Panc1 (cell line): ENCODE results near the gene KCNAB1. TPM values are rescaled to one million over a fixed set of nuclear protein-coding genes. Genes with fewer than 3 reads are reported as not detected.

Source experiments
- ATAC-seq: fragments of 200-7000 bp; cut with Tn5 transposase; 2 replicates; pipeline ENCODE4 v1.9.1; 2020; ENCODE audit warnings: mild to moderate bottlenecking, moderate library complexity
- BruUV-seq: library from RNA; stranded (reverse); fragments of 400-500 nt; replicated peaks from 2 replicates; lab custom pipeline; 2021; lab: Mats Ljungman, UMichigan
- CTCF ChIA-PET: fragments of 300-600 bp; sonication (Branson Sonifier 250); formaldehyde crosslinking; loops from one replicate; lab custom pipeline; 2022; ENCODE audit warnings: antibody characterized with exemption; lab: Charles Lee
- POLR2A ChIA-PET: fragments of 300-600 bp; sonication (Branson Sonifier 250); formaldehyde crosslinking; loops from one replicate; lab custom pipeline; 2022; ENCODE audit warnings: antibody characterized with exemption; lab: Charles Lee
- DNase-seq: peaks from one replicate; pipeline ENCODE4 v3.0.0-alpha.2; 2010; ENCODE audit warnings: low read depth, low spot score
- H3K27ac ChIP-seq: 2 replicates; pipeline ENCODE4 v1.5.1; 2011; ENCODE audit warnings: mild to moderate bottlenecking, low read length, inconsistent platforms
- H3K27me3 ChIP-seq: fragments of 200-500 bp; sonication (Bioruptor generic); 2 replicates; pipeline ENCODE4 v1.6.0; 2014; ENCODE audit warnings: low read length, inconsistent platforms; ENCODE audit not compliant: control insufficient read depth, insufficient read depth
- H3K36me3 ChIP-seq: fragments of 200-500 bp; sonication (Bioruptor generic); 2 replicates; pipeline ENCODE4 v1.5.1; 2014; ENCODE audit warnings: inconsistent platforms, mild to moderate bottlenecking, low read length, moderate library complexity; ENCODE audit not compliant: control insufficient read depth, insufficient read depth
- H3K4me1 ChIP-seq: 2 replicates; pipeline ENCODE4 v1.5.1; 2011; ENCODE audit warnings: inconsistent platforms, mild to moderate bottlenecking, low read length, moderate library complexity; ENCODE audit not compliant: control insufficient read depth, insufficient read depth
- H3K4me3 ChIP-seq, 2 experiments: 2 replicates each; pipeline ENCODE4 v1.5.1; 2011 to 2012; ENCODE audit warnings: low read depth in 2 of 2, low read length in 2 of 2, mild to moderate bottlenecking in 2 of 2, inconsistent platforms in 1 of 2, moderate library complexity in 1 of 2
- H3K9me3 ChIP-seq: fragments of 200-500 bp; sonication (Bioruptor generic); 2 replicates; pipeline ENCODE4 v1.5.1; 2014; ENCODE audit warnings: low read depth, mild to moderate bottlenecking, inconsistent platforms, low read length, moderate library complexity; ENCODE audit not compliant: control insufficient read depth, insufficient read depth
- POLR2AphosphoS5 ChIP-seq: IDR thresholded peaks from 2 replicates; pipeline ENCODE4 v1.6.1; 2012; ENCODE audit warnings: mild to moderate bottlenecking, low read depth, low read length, moderate library complexity
- SIN3A ChIP-seq: IDR thresholded peaks from 2 replicates; pipeline ENCODE4 v1.6.1; 2012; ENCODE audit warnings: low read depth, mild to moderate bottlenecking, low read length, moderate library complexity, borderline replicate concordance; ENCODE audit not compliant: insufficient read depth
- TCF7L2 ChIP-seq: IDR thresholded peaks from 2 replicates; pipeline ENCODE4 v1.6.1; 2011; ENCODE audit warnings: mild to moderate bottlenecking, low read depth, low read length, inconsistent platforms
- in situ Hi-C: cut with HindIII; loops from 2 replicates; pipeline ENCODE4 v1.10.0; 2016; ENCODE audit warnings: low sequenced_read_pairs, low pct_unique_long_range_greater_than_20kb
- intact Hi-C: fragments of 100-400 bp; cut with micrococcal nuclease; formaldehyde crosslinking; loops from one replicate; pipeline ENCODE4 v1.10.0; 2022; ENCODE audit not compliant: unreplicated experiment
- total RNA-seq: library from RNA; stranded (reverse); gene quantifications from one replicate; pipeline ENCODE4 v1.2.1, GENCODE V29; 2021; ENCODE audit not compliant: unreplicated experiment
- TF ChIP-seq, protein P1 (sequence below), 2 experiments: IDR thresholded peaks; 2 replicates each; pipeline ENCODE4 v1.6.1; 2011 to 2012; ENCODE audit warnings: low read depth in 2 of 2, control low read depth in 1 of 2, low read length in 1 of 2, mild to moderate bottlenecking in 1 of 2, moderate library complexity in 1 of 2; ENCODE audit not compliant: insufficient read depth in 1 of 2
- TF ChIP-seq, protein P2 (sequence below): fragments of 450-650 bp; IDR thresholded peaks from 2 replicates; pipeline ENCODE4 v1.5.1; 2017; ENCODE audit warnings: mild to moderate bottlenecking

Gene KCNAB1
- total RNA-seq, 1 experiment from 2014 or later, result not detected

DNA sequence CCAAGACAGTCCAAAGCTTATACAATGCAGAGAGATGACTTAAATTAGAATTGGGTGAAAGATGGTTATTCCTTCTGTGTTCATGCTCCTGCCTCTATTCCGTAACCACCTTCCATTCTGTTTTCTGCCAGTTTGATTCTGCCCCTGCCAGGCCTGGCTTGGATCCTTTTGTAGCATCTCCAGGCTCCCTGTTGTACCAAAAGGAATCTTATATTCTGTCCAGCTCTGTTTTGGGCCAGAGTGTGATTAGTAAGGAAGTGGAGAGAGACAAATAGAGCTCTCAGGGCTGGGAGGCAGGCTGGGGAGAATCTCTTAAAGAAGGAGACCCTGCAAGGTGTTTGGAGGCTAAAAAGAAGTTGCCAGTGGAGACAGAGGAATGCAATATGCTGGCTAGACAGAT is 63.8 kb downstream of the KCNAB1 start:
- ChIA-PET CTCF (no interaction called here), POLR2A (no interaction called here)
- TF ChIP-seq SIN3A (no peak), TCF7L2 (no peak), POLR2AphosphoS5 (no peak)
- TF ChIP-seq, protein P1, sequence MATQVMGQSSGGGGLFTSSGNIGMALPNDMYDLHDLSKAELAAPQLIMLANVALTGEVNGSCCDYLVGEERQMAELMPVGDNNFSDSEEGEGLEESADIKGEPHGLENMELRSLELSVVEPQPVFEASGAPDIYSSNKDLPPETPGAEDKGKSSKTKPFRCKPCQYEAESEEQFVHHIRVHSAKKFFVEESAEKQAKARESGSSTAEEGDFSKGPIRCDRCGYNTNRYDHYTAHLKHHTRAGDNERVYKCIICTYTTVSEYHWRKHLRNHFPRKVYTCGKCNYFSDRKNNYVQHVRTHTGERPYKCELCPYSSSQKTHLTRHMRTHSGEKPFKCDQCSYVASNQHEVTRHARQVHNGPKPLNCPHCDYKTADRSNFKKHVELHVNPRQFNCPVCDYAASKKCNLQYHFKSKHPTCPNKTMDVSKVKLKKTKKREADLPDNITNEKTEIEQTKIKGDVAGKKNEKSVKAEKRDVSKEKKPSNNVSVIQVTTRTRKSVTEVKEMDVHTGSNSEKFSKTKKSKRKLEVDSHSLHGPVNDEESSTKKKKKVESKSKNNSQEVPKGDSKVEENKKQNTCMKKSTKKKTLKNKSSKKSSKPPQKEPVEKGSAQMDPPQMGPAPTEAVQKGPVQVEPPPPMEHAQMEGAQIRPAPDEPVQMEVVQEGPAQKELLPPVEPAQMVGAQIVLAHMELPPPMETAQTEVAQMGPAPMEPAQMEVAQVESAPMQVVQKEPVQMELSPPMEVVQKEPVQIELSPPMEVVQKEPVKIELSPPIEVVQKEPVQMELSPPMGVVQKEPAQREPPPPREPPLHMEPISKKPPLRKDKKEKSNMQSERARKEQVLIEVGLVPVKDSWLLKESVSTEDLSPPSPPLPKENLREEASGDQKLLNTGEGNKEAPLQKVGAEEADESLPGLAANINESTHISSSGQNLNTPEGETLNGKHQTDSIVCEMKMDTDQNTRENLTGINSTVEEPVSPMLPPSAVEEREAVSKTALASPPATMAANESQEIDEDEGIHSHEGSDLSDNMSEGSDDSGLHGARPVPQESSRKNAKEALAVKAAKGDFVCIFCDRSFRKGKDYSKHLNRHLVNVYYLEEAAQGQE (IDR thresholded peaks at IDR 0.05; ENCODE audit: insufficient read depth in 1 of 2, low read depth in 2 of 2, low read length in 1 of 2), result no peak
- TF ChIP-seq, protein P2, sequence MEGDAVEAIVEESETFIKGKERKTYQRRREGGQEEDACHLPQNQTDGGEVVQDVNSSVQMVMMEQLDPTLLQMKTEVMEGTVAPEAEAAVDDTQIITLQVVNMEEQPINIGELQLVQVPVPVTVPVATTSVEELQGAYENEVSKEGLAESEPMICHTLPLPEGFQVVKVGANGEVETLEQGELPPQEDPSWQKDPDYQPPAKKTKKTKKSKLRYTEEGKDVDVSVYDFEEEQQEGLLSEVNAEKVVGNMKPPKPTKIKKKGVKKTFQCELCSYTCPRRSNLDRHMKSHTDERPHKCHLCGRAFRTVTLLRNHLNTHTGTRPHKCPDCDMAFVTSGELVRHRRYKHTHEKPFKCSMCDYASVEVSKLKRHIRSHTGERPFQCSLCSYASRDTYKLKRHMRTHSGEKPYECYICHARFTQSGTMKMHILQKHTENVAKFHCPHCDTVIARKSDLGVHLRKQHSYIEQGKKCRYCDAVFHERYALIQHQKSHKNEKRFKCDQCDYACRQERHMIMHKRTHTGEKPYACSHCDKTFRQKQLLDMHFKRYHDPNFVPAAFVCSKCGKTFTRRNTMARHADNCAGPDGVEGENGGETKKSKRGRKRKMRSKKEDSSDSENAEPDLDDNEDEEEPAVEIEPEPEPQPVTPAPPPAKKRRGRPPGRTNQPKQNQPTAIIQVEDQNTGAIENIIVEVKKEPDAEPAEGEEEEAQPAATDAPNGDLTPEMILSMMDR, result no peak
- Histone ChIP-seq H3K4me1 (no peaks in the 10 kb centered on the region), H3K9me3 (no peaks in the 10 kb centered on the region), H3K27ac (no peak overlapping the region), H3K27me3 (no peaks in the 10 kb centered on the region), H3K4me3 (no peak overlapping the region), H3K36me3 (no peaks in the 10 kb centered on the region)
- ATAC-seq (no peak), DNase-seq (no peak)
- no TSS peak for BruUV-seq
- in situ Hi-C loops (no loop called here), intact Hi-C loops (no loop called here)

DNA sequence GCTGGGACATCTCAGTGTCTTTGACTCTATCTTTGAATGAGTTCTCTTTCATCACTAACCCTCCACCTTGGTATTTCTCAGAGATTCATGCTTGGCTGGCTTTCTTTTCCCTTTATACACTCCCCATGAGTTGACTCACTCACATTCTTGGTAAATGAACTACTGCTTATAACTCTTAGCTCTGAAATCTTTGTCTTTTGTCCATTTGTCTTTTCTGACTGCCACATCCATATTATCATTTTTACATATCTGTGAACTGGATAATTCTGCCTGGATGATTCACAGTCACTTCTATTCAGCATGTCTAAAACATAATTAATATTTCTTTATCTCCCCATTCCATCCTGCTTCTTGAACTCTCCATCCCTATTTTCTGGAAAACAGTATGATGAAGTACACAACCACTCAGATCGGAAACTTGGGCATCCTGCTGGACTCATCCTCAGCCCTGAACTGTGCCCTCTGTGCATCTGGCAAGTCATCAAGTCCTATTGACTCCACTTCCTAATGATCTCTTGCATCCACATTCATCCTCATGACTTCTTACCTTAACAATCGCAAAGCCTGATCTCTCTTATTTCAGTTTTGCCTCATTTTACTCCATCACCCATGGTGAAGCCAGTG is 66.9 kb downstream of the KCNAB1 start:
- Histone ChIP-seq H3K4me1 (no peaks in the 10 kb centered on the region), H3K9me3 (no peaks in the 10 kb centered on the region), H3K4me3 (no peak overlapping the region), H3K27ac (no peak overlapping the region), H3K36me3 (no peaks in the 10 kb centered on the region), H3K27me3 (no peaks in the 10 kb centered on the region)
- ChIA-PET POLR2A (no interaction called here), CTCF (no interaction called here)
- BruUV-seq, result no TSS peak
- intact Hi-C loops (no loop called here), in situ Hi-C loops (no loop called here)
- no peak for ATAC-seq
- no peak for DNase-seq
- TF ChIP-seq POLR2AphosphoS5, result no peak
- TF ChIP-seq, protein P2, result no peak
- TF ChIP-seq, protein P1 (IDR thresholded peaks at IDR 0.05; ENCODE audit: insufficient read depth in 1 of 2, low read depth in 2 of 2, low read length in 1 of 2), result no peak
- TF ChIP-seq TCF7L2, result no peak
- TF ChIP-seq SIN3A, result no peak
